Measurements from ENCODE around the gene FNDC3B.

Gene FNDC3B

GRCh38 chr3:172441581-172441980 lies 402.2 kb downstream of the FNDC3B start:
- no peak for DNase-seq

DNA sequence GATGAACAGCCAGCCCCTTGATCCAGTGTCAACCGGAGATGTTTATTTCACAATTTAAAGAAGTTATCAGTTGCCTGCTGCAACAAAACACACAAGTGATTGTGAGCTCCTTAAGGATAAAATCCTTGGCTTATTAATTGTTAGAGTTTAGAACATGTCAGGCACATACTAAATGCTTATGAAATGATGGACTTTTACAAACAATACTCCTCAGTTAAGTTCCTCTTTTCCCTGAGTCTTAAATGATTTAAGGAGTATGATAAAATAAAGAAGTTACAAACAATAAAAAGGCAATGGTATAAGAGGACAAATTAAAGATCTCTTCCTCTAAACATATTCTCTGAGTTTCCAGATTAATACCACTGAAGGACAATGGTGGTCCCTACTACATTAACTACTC lies 403.2 kb downstream of the FNDC3B start:
- DNase-seq = peak; percentile 44 to 58

DNA sequence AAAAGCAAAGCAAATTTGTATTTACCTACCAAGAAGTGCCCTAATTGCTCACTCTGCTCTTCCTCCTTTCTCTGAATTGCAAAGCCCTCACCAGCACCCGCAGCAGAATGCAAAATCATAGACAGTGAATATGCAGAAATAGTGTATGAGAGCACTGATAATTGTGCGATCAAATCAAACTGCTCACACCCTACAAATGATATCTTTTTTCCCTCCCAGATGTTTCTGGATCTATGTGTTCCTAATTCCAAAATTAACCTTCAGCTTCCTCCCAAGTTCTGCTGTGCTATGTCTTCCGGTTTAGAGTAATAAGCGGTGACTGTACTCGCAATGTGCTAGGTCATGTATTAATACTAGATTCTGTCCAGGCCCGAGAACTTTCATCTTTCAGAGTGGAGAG lies 405.4 kb downstream of the FNDC3B start:
- no peak for DNase-seq

GRCh38 chr3:172446198-172446597 lies 406.8 kb downstream of the FNDC3B start:
- no peak for DNase-seq

- no peak for DNase-seq
These were observed 408.5 kb downstream of the FNDC3B start, which contains the start of gene GHSR for GRCh38 chr3:172447611-172448579. Gene GHSR (minus strand): TSS chr3:172448456. CDS start chr3:172448413, 43 bp downstream.

GRCh38 chr3:172448661-172449465 lies 409.5 kb downstream of the FNDC3B start:
- DNase-seq = no peak

DNA sequence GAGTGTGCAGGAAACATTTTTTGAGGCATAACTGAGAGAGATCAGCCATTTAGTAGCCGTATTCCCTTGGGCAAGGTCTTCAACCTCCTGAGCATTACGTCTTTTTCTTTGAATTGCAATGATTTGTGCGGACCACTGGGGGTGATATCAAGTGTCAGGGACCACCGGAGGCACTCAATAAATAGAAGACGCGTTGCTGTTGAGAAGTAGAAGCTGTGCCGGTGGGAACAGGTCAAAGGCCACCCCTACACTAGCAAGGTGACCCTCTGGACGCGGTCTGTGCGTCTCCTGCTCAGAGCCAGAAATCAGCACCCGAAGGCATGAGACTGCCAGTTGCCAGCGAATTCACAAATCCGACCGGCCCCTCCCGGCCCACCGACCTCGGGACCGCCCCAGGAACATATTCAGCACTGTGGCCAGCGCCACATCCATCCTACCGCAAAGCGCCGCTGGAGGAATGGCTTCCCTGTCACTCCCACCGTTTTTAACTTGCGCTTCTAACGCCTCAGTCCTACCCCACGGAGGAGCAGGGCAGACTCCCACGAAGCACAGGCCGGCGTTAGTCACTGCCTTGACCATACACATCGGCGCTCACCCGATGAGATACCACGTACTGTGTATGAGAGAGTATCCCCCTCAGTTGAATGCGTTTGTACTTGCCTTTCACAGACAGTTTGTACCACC lies 410.2 kb downstream of the FNDC3B start:
- peak in 1 of 2 donors; percentile 7 for DNase-seq
